Trophoblast cell (in vitro differentiated cells and primary cell): ENCODE data around the gene CTPS2.
A peak's percentile ranks its signal among the peaks of the same experiment; 100 is the strongest.
"Not testable (repeated sequence)": the region's sequence is repeated elsewhere in the genome, so short reads cannot be mapped to it uniquely, and the experiment has no call there.

Experiments used
- DNase-seq, 2 donors: peaks; one replicate each; pipeline ENCODE4 v3.0.0-alpha.2; 2016
- H2AFZ ChIP-seq: 2 replicates; pipeline ENCODE4 v1.6.1; 2013; ENCODE audit warnings: low read length, moderate library complexity, mild to moderate bottlenecking; ENCODE audit not compliant: insufficient read depth, poor library complexity
- H2AK5ac ChIP-seq: 2 replicates; pipeline ENCODE4 v1.6.1; 2013; ENCODE audit warnings: mild to moderate bottlenecking, low read length
- H2BK120ac ChIP-seq: 2 replicates; pipeline ENCODE4 v1.6.1; 2013; ENCODE audit warnings: low read length, mild to moderate bottlenecking, moderate library complexity; ENCODE audit not compliant: insufficient read depth, poor library complexity
- H2BK12ac ChIP-seq: 2 replicates; pipeline ENCODE4 v1.6.1; 2013; ENCODE audit warnings: mild to moderate bottlenecking, low read length, moderate library complexity
- H2BK5ac ChIP-seq: 2 replicates; pipeline ENCODE4 v1.6.1; 2013; ENCODE audit warnings: low read length, low read depth, moderate library complexity, mild to moderate bottlenecking; ENCODE audit not compliant: poor library complexity
- H3K14ac ChIP-seq: 2 replicates; pipeline ENCODE4 v1.6.1; 2013; ENCODE audit warnings: mild to moderate bottlenecking, low read length
- H3K18ac ChIP-seq: 2 replicates; pipeline ENCODE4 v1.6.1; 2013; ENCODE audit warnings: mild to moderate bottlenecking, low read length
- H3K23ac ChIP-seq: 2 replicates; pipeline ENCODE4 v1.6.1; 2013; ENCODE audit warnings: low read length
- H3K27ac ChIP-seq: 2 replicates; pipeline ENCODE4 v1.5.1; 2013; ENCODE audit warnings: low read depth, mild to moderate bottlenecking, inconsistent platforms, low read length, moderate library complexity
- H3K27me3 ChIP-seq: 2 replicates; pipeline ENCODE4 v1.6.1; 2013; ENCODE audit warnings: inconsistent platforms, mild to moderate bottlenecking, low read length, moderate library complexity; ENCODE audit not compliant: insufficient read depth
- H3K36me3 ChIP-seq, 2 experiments: 1 replicate in 1 of 2; 2 replicates in 1 of 2; pipeline ENCODE4 v1.6.1; 2013; ENCODE audit warnings: low read length in 2 of 2, mild to moderate bottlenecking in 2 of 2, moderate library complexity in 1 of 2; ENCODE audit not compliant: insufficient read depth in 2 of 2, control insufficient read depth in 1 of 2
- H3K4ac ChIP-seq: 2 replicates; pipeline ENCODE4 v1.6.1; 2013; ENCODE audit warnings: low read depth, mild to moderate bottlenecking, low read length, moderate library complexity
- H3K4me1 ChIP-seq, 2 experiments: 1 replicate in 1 of 2; 2 replicates in 1 of 2; pipeline ENCODE4 v1.6.1; 2013; ENCODE audit warnings: low read length in 2 of 2, mild to moderate bottlenecking in 2 of 2, moderate library complexity in 1 of 2; ENCODE audit not compliant: insufficient read depth in 2 of 2, control insufficient read depth in 1 of 2
- H3K4me2 ChIP-seq: 2 replicates; pipeline ENCODE4 v1.6.1; 2013; ENCODE audit warnings: inconsistent platforms, mild to moderate bottlenecking, low read length, moderate library complexity
- H3K4me3 ChIP-seq: 2 replicates; pipeline ENCODE4 v1.5.1; 2013; ENCODE audit warnings: mild to moderate bottlenecking, low read depth, low read length, inconsistent platforms
- H3K79me1 ChIP-seq: one replicate; pipeline ENCODE4 v1.6.1; 2013; ENCODE audit warnings: low read length
- H3K79me2 ChIP-seq: 2 replicates; pipeline ENCODE4 v1.6.1; 2013; ENCODE audit warnings: low read length, mild to moderate bottlenecking; ENCODE audit not compliant: control insufficient read depth, insufficient read depth, poor library complexity
- H3K9ac ChIP-seq: 2 replicates; pipeline ENCODE4 v1.6.1; 2013; ENCODE audit warnings: mild to moderate bottlenecking, low read length
- H3K9me3 ChIP-seq: 2 replicates; pipeline ENCODE4 v1.6.1; 2013; ENCODE audit warnings: low read depth, mild to moderate bottlenecking, control low read depth, inconsistent platforms, low read length; ENCODE audit not compliant: insufficient read depth
- H4K12ac ChIP-seq: 2 replicates; pipeline ENCODE4 v1.6.1; 2013; ENCODE audit warnings: low read depth, mild to moderate bottlenecking, low read length, moderate library complexity
- H4K8ac ChIP-seq: 2 replicates; pipeline ENCODE4 v1.6.1; 2013; ENCODE audit warnings: low read depth, mild to moderate bottlenecking, low read length, moderate library complexity
- H4K91ac ChIP-seq: one replicate; pipeline ENCODE4 v1.6.1; 2013; ENCODE audit warnings: low read depth, mild to moderate bottlenecking, low read length, moderate library complexity
- WGBS: extraction: QIAGEN DNeasy Blood & Tissue Kit; methylation state at CpG from one replicate; pipeline ENCODE4 v1.1.7; 2013; ENCODE audit warnings: missing lambda C conversion rate; ENCODE audit not compliant: insufficient read length, insufficient coverage; ENCODE audit errors: extremely low coverage; 5-methylcytosine and 5-hydroxymethylcytosine counted together

Gene CTPS2

GRCh38 chrX:16617382-16617781 lies 95.1 kb downstream of the CTPS2 start:
- Histone ChIP-seq H3K79me1 (no peaks in the 10 kb centered on the region), H3K14ac (no peak overlapping the region), H3K4me1 (no peaks in the 10 kb centered on the region), H3K4ac (no peak overlapping the region), H4K12ac (no peak overlapping the region), H3K27me3 (no peaks in the 10 kb centered on the region), H3K79me2 (no peaks in the 10 kb centered on the region), H2BK120ac (no peak overlapping the region), H2AFZ (no peak overlapping the region), H4K91ac (no peak overlapping the region), H3K36me3 (peaks cover 10 to 11% of the 10 kb centered on the region in 2 experiments), H4K8ac (no peak overlapping the region), H3K27ac (no peak overlapping the region), H3K23ac (no peak overlapping the region), H3K9ac (no peak overlapping the region), H3K18ac (no peak overlapping the region), H3K9me3 (no peaks in the 10 kb centered on the region), H3K4me3 (no peak overlapping the region), H2BK12ac (no peak overlapping the region), H3K4me2 (no peak overlapping the region), H2BK5ac (no peak overlapping the region), H2AK5ac (no peak overlapping the region)
- WGBS, result no CpG with 5 or more reads among the region's 1 CpG
- DNase-seq, result no peak

- Histone ChIP-seq H3K4me3 (no peak overlapping the region), H3K27me3 (no peaks in the 10 kb centered on the region), H3K18ac (no peak overlapping the region), H2AK5ac (no peak overlapping the region), H2BK5ac (no peak overlapping the region), H3K79me2 (no peaks in the 10 kb centered on the region), H4K12ac (no peak overlapping the region), H3K27ac (no peak overlapping the region), H3K4me2 (no peak overlapping the region), H3K23ac (no peak overlapping the region), H3K36me3 (peaks cover 7% of the 10 kb centered on the region in 2 experiments), H3K9ac (no peak overlapping the region), H3K4ac (no peak overlapping the region), H2BK12ac (no peak overlapping the region), H3K4me1 (no peaks in the 10 kb centered on the region), H4K91ac (no peak overlapping the region), H2BK120ac (no peak overlapping the region), H2AFZ (no peak overlapping the region), H3K79me1 (no peaks in the 10 kb centered on the region), H3K9me3 (no peaks in the 10 kb centered on the region), H4K8ac (no peak overlapping the region), H3K14ac (no peak overlapping the region)
- no peak for DNase-seq
- no CpG with 5 or more reads among the region's 6 CpGs for WGBS
Measured at GRCh38 chrX:16612257-16612897, 100.1 kb downstream of the CTPS2 start.

GRCh38 chrX:16610654-16611053 lies 101.8 kb downstream of the CTPS2 start:
- H2AK5ac ChIP-seq, H3K79me1 ChIP-seq, H3K14ac ChIP-seq, H4K91ac ChIP-seq, H3K79me2 ChIP-seq, H3K4ac ChIP-seq, H3K27me3 ChIP-seq, H2AFZ ChIP-seq, DNase-seq, H3K27ac ChIP-seq, H3K23ac ChIP-seq, H4K8ac ChIP-seq, H2BK5ac ChIP-seq, H3K9ac ChIP-seq, H3K18ac ChIP-seq, H3K4me1 ChIP-seq, H2BK12ac ChIP-seq, H2BK120ac ChIP-seq, H4K12ac ChIP-seq, H3K9me3 ChIP-seq, H3K4me2 ChIP-seq, H3K4me3 ChIP-seq, H3K36me3 ChIP-seq: not testable (repeated sequence)
- no CpG with 5 or more reads among the region's 3 CpGs for WGBS

- Histone ChIP-seq H3K4me2 (no peak overlapping the region), H3K9ac (no peak overlapping the region), H3K4me3 (no peak overlapping the region), H3K4ac (no peak overlapping the region), H3K79me1 (no peaks in the 10 kb centered on the region), H3K14ac (no peak overlapping the region), H4K91ac (no peak overlapping the region), H3K36me3 (peaks cover 4 to 7% of the 10 kb centered on the region in 2 experiments), H3K18ac (no peak overlapping the region), H2AFZ (no peak overlapping the region), H4K8ac (no peak overlapping the region), H3K27me3 (no peaks in the 10 kb centered on the region), H2AK5ac (no peak overlapping the region), H4K12ac (no peak overlapping the region), H2BK12ac (no peak overlapping the region), H3K4me1 (no peaks in the 10 kb centered on the region), H3K9me3 (no peaks in the 10 kb centered on the region), H2BK5ac (no peak overlapping the region), H2BK120ac (no peak overlapping the region), H3K27ac (no peak overlapping the region), H3K79me2 (no peaks in the 10 kb centered on the region), H3K23ac (no peak overlapping the region)
- DNase-seq, result peak in 1 of 2 donors; percentile 10
- whole genome bisulfite sequencing, result no CpG with 5 or more reads among the region's 1 CpG
Measured at GRCh38 chrX:16610121-16610621, 102.3 kb downstream of the CTPS2 start.
